RPMI7951 (cell line): Measurements from ENCODE around the gene OR11G2. TPM values are rescaled to one million over a fixed set of nuclear protein-coding genes. Genes with fewer than 3 reads are reported as not detected.
"Not testable (repeated sequence)": the region's sequence is repeated elsewhere in the genome, so short reads cannot be mapped to it uniquely, and the experiment has no call there.

Experiments
- DNase-seq: peaks from one replicate; pipeline ENCODE4 v3.0.0-alpha.2; 2012; ENCODE audit warnings: low read depth
- total RNA-seq: library from RNA; depleted of rRNA; stranded (reverse); fragments of >200 nt; shearing (Covaris generic); gene quantifications from 2 replicates; pipeline ENCODE4 v1.2.3, GENCODE V29; 2014; rRNA removed

The OR11G2 gene, protein sequence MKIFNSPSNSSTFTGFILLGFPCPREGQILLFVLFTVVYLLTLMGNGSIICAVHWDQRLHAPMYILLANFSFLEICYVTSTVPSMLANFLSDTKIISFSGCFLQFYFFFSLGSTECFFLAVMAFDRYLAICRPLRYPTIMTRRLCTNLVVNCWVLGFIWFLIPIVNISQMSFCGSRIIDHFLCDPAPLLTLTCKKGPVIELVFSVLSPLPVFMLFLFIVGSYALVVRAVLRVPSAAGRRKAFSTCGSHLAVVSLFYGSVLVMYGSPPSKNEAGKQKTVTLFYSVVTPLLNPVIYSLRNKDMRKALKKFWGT
- not detected in 2 replicates for total RNA-seq

DNA sequence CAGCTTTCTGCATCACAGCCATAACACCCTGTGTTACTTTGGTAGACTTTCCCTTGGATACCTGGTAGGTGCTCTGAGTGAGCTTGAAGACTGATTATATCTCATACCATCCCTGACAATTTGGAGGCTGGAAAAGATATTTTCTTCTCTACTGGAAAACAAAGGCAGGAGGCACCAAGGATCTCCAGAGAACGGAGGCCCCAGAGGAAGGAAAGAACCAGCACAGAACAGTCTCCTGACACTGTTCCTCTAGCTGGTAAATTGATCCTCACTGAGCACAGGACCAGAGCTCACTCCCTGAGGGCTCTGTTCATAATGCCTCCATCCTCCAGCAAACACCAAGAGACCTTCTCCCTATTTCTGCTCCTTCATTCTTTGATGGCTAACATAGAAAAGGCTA is at the start of gene OR11G2:
OR11G2 (plus strand) TSS at position 301 of the 400 bp plus-strand sequence. CDS start 6,542 bp downstream, outside the sequence.
- no peak for DNase-seq

DNA sequence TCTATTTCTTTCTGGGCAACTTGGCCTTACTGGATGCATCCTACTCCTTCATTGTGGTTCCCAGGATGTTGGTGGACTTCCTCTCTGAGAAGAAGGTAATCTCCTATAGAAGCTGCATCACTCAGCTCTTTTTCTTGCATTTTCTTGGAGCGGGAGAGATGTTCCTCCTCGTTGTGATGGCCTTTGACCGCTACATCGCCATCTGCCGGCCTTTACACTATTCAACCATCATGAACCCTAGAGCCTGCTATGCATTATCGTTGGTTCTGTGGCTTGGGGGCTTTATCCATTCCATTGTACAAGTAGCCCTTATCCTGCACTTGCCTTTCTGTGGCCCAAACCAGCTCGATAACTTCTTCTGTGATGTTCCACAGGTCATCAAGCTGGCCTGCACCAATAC is 46.8 kb upstream of the OR11G2 start:
- no peak for DNase-seq

DNA sequence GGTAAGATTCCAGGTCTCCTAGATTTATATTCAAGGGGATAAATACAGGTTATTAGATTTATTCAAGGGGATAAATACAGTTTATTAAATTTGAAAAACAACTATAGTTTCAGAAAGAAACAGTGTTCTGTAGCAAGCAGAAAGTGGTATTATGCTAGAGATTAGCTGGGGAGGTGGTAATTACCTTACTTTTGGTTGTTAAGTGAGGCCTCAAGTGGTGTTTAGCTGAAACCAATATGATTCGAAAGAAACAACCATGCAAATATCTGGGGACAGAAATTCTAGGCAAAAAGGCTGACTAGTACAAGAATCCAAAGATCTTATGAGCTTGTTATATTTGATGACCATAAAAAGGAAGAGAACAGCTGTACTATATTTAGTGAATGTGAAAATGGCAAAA is 45.9 kb upstream of the OR11G2 start:
- no peak for DNase-seq

DNA sequence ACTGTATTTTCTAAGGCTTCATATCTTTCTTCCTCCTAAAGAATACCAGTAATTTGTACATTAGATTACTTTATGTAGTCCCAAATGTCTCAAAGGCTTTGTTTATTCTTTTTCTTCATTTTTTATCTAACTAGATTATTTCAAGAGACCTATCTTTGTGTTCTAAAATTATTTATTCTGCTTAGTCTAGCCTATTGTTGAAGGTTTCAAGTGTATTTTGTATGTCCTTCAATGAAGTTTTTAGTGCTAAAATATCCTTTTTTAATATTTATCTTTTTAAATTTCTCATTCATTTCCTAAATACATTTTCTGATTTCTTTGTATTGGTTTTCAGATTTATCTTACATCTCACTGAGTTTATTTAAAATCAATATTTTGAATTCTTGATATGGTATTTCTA is 26.2 kb upstream of the OR11G2 start:
- DNase-seq: no peak

DNA sequence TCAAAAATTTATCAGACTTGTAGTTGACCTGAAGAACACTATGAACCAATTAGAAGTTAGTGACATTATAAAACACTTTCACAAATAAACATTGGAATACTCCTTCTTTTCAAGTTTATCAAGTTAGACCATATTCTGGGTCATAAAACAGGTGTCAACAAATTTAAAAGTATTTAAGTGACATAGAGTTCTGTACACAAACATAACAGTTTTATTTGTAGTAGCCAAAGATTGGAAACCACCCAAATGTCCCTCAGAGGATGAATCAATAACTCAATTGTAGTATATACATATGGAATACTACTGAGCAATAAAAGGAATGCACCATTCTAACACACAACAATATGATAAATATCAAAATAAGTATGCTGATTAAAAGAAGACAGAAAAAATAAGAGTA is 23.6 kb upstream of the OR11G2 start:
- no peak for DNase-seq

DNA sequence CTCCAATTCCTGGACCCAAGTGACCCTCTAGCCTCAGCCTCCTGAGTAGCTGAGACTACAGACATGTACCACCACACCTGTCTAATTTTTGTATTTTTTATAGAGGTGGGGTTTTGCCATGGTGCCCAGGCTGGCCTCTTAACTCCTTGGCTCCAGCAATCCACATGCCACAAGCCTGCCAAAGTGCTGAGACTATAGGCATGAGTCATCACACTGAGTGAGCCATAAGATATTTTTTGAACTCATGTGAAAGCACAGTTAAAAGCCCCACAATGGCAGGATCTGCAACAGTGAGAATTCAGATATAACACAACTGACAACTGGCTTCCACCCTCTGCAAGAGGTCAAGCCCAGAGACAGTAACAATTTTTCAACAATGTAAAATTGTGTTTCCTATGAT is 20.8 kb upstream of the OR11G2 start:
- peak; percentile 69 for DNase-seq

DNA sequence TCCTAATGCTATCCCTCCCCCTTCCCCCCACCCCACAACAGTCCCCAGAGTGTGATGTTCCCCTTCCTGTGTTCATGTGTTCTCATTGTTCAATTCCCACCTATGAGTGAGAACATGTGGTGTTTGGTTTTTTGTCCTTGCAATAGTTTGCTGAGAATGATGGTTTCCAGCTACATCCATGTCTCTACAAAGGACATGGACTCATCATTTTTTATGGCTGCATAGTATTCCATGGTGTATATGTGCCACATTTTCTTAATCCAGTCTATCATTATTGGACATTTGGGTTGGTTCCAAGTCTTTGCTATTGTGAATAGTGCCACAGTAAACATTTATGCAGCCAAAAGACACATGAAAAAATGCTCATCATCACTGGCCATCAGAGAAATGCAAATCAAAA is 16.5 kb upstream of the OR11G2 start:
- not testable (repeated sequence) for DNase-seq

DNA sequence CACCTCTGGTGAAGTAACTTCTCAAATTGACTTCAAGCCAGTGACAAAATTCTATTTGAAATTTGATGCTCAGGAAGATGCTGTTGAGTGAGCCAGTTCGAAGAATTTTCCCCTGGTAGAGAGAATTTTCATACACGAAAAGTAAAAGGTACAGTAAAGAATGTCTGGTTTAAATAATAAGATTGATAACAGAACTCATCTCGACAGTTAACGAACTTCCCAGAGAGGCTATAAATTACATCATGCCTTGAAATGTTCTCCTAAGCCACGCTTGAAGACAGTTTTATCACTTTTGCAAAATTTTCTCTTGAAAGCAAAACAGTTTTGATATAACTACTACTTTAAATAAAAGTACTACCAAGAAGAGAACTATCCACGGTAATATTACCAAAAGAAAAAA is 14.4 kb upstream of the OR11G2 start:
- DNase-seq: no peak

DNA sequence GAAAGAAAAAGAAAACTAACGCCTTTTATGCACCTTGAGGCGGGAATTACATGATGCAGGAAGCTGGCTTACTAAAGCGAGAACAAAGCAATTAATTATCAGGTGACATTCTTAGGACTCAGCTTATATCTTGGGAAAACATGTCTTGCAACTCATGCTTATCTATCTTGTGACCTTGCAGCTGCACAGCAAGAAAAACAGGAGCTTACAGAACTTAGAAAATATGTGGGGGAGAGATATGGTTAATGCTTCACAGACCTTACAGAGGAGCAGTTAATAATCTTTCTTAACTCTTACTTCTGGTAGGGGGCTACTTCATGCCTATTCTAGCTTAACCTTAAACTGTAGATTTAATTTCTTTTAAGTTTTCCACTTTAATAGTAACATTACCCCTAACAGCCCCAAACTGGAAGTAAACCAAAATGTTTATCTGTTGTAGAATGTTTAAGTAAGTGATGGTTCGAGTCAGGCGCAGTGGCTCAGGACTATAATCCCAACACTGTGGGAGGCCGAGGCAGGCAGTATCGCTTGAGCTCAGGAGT is 13.2 kb upstream of the OR11G2 start:
- no peak for DNase-seq

DNA sequence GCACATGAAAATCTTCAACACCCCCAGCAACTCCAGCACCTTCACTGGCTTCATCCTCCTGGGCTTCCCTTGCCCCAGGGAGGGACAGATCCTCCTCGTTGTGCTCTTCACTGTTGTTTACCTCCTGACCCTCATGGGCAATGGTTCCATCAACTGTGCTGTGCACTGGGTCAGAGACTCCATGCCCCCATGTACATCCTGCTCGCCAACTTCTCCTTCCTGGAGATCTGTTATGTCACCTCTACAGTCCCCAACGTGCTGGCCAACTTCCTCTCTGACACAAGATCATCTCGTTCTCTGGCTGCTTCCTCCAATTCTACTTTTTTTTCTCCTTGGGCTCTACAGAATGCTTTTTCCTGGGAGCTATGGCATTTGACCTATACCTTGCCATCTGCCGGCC is 11.5 kb upstream of the OR11G2 start:
- DNase-seq: no peak

DNA sequence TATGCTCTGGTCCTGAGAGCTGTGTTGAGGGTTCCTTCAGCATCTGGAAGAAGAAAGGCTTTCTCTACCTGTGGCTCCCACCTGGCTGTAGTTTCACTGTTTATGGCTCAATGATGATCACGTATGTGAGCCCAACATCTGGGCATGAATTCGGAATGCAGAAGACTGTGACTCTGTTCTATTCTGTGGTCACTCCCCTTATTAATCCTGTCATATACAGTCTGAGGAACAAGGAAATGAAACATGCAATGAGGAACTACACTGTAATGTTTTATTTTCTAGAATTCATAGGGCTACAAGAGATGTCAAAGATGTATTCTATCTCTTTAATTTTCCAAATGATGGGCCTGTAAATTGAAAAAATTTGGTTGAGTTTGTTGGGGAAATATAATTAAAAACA is 10.8 kb upstream of the OR11G2 start:
- no peak for DNase-seq

DNA sequence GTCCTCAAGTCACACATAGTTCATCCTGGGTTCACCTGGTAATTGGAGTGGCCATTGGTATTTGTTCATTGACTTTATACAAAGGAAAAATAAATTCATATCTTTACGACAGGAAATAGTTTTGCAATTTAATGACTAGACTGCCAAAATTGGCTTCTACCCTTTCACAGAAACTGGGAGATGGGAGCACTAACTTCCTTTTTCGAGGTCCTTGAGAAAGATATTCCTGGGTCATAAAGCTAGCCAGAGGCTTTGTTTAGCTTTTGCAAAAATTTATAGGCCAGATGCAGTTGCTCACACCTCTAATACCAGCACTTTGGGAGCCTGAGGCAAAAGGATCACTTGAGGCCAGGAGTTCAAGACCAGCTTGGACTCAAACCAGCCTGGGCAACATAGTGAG is 10.2 kb upstream of the OR11G2 start:
- DNase-seq: no peak

DNA sequence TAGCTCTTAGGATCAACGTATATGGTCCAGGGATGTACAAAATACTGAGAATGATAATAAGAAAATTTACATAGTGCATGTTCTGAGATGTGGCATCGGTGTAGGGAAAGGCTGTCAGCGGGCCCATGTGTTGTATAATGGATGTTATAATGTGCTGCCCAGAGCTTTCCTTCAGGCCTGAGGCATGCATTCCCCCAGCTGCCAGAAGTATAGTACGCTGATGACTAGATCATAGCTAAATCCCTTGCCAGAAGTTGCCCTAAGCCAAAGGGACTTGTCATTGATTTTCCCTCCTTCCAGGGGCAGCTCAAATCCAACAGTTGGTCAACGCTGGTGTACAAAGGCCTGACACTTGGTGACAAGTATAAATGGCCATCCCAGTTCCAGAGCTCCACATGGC is 6.5 kb upstream of the OR11G2 start:
- DNase-seq: no peak

DNA sequence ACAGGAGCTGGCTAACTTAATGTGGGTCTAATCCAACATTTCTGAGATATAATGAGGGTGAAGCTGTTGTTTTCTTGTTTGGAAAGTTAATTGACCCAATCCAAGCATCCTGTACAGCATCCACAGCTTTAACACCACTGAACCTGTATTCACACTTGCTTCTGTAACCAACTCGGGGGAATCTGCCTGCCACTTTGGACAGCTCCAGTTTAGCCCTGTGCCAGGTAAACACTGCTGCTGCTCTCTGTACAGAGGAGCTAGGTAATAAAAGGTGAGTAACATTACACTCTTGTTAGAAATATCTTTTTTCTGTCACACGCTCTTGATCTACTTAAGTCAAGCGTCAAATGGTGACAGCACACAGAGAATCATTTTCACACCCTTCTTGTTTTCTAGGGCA is 700 bp downstream of the OR11G2 start:
- DNase-seq: no peak

DNA sequence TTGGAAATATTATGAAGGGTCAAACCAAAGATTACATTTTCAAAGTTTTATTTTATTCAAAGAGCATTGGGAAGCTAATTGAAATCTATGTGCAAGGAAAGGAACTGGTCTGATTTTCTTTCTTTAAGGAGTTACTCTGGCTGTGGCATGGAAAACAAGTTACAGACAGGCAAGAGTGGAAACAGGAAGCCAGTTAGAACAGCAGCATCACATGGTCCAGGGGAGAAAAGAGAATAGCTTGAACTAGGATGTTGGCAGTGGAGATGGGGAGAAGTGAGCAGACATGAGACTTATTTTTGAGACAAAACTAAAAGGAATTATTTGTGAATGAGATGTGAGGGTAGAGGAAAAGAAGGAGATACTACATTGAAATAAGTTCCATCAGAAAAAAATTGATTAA is 3.4 kb downstream of the OR11G2 start:
- no peak for DNase-seq

DNA sequence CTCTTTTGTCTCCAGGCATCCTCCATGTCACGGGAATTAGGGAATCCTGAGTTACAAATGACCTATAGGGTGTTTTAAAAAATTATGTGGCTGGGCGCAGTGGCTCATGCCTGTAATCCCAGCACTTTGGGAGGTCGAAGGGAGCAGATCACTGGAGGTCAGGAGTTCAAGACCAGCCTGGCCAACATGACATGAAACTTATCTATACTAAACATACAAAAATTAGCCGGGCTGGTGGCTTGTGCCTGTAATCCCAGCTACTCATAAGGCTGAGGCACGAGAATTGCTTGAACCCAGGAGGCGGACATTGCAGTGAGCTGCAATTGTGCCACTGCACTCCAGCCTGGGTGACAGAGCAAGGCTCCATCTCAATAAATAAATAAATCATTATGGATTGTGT is 4.5 kb downstream of the OR11G2 start:
- DNase-seq: not testable (repeated sequence)

DNA sequence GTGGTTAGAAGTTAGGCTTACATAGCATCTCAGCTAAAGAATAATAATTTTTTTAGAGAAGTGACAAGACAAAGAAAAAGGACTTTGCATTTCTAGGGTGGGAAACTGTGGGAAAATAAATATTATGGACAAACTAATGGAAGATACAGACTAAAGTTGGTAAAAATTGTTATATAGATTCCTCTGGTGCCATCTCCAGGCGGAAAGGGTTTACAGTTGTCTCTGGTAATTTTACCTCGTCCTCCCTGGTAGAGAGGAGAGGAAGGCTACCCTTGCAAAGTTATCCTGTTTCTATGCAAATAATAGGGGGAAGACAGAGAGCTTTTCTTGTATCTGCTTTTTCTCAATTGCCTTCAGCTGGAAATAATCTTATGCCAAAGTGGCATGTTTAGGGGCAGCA is 5.2 kb downstream of the OR11G2 start:
- no peak for DNase-seq

DNA sequence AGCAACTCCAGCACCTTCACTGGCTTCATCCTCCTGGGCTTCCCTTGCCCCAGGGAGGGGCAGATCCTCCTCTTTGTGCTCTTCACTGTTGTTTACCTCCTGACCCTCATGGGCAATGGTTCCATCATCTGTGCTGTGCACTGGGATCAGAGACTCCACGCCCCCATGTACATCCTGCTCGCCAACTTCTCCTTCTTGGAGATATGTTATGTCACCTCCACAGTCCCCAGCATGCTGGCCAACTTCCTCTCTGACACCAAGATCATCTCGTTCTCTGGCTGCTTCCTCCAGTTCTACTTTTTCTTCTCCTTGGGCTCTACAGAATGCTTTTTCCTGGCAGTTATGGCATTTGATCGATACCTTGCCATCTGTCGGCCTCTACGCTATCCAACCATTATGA is 6.8 kb downstream of the OR11G2 start:
- DNase-seq: no peak

DNA sequence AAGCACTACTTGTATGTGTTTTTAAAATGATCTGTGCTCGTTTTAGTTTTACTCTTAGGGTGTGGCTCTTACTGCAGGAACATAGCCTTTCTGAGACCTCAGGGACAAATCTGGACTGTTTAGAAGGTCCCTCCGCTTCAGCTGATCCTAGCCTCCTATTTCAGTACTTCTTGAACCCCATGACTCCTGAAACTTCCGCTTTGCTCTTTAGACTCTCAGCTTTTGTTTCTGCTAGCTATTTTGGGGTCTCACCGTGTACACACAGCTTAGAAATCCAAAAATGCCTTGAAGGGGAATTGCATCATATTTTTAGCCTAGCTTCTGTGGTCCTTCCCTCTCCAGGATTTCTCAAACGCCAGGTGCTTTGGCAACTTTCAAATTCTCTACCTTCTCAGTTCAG is 8.3 kb downstream of the OR11G2 start:
- DNase-seq: no peak

DNA sequence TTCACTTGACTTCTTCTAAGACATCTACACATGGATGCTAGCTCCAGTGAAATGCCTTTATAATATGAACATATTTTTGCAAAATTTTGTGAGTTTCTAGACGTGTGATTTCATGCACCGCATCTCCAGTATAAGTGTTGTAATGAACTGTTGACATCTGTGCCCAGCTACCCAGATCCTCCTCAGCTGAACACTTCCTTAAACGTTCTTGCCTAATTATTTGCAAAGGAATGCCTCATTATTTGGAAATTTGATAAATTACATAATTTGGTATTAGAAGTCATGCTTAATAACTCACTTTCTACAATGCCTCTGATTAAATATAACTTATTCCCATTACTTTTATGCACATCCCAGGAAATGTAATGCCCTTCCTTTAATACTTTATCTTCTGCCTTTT is 14.0 kb downstream of the OR11G2 start:
- no peak for DNase-seq

DNA sequence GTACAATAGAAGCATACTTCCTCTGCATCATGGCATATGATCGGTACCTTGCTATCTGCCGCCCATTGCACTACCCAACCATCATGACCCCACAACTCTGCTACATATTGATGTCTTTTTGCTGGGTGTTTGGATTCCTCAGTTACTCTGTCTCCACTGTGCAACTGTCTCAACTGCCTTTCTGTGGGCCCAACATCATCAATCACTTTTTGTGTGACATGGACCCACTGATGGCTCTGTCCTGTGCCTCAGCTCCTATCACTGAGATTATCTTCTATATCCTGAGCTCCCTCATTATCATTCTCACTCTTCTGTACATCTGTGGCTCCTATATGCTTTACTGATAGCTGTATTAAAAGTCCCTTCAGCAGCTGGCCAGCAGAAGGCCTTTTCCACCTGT is 18.9 kb downstream of the OR11G2 start:
- DNase-seq: no peak

DNA sequence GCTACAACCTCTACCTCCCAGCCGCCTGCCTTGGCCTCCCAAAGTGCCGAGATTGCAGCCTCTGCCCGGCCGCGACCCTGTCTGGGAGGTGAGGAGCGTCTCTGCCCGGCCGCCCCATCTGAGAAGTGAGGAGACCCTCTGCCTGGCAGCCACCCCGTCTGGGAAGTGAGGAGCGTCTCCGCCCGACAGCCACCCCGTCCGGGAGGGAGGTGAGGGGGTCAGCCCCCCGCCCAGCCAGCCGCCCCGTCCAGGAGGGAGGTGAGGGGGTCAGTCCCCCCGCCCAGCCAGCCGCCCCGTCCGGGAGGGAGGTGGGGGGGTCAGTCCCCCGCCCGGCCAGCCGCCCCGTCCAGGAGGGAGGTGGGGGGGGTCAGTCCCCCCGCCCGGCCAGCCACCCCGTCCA is 21.7 kb downstream of the OR11G2 start:
- DNase-seq: not testable (repeated sequence)

DNA sequence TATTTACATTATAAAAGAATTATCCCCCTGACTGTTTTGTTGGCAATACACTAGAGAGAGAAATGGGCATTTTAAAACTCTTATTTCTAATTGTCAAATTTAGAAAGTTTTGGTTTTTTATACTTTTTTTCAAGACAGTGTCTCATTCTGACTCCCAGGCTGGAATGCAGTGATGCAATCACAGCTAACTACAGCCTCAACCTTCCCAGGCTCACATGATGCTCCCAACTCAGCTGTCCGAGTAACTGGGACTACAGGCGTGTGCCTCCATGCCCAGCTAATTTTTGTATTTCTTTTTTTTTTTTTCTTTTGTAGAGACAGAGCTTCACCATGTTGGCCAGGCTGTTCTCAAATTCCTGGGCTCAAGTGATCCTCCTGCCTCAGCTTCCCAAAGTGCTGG is 24.5 kb downstream of the OR11G2 start:
- DNase-seq: peak; percentile 4

DNA sequence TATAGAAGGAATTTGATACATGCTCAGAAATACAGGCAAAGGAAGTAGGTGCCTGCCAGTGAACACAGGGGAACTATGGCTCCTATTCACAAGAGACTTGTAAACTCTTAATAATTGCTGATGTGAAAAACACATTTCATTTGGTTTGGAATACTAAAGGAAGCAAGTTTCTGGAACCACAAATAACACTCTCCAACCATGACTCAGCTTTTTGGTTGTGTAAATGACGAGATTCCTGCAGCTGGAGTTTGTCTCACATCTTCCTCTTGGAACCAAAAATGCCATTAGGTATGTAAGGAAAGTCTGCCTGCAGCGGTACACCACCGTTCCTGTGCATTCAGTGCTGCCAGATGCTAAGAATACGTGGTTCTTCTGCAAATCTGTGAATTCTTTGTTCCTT is 28.3 kb downstream of the OR11G2 start:
- peak; percentile 51 for DNase-seq
